H1 (cell line): ENCODE measurements around the gene TRIM38. TPM values are rescaled to one million over a fixed set of nuclear protein-coding genes. Genes with fewer than 3 reads are reported as not detected.

Source experiments
- CTCF ChIA-PET: fragments of 300-600 bp; sonication (Branson Sonifier 250); formaldehyde crosslinking; loops from one replicate; lab custom pipeline; 2021; ENCODE audit not compliant: partially characterized antibody; lab: Charles Lee
- POLR2A ChIA-PET: fragments of 300-600 bp; sonication (Branson Sonifier 250); formaldehyde crosslinking; loops from one replicate; lab custom pipeline; 2021; ENCODE audit warnings: inconsistent platforms; ENCODE audit not compliant: partially characterized antibody; lab: Charles Lee
- DNase-seq, 2 experiments: peaks; one replicate each; pipeline versions ENCODE4 v3.0.0 to v3.0.0-alpha.2; 2010 to 2022; ENCODE audit warnings: low spot score in 2 of 2, low read depth in 1 of 2, mixed read lengths in 1 of 2
- FAIRE-seq: peaks from 2 replicates; lab custom pipeline; 2011; peaks lifted over from hg19 to GRCh38; lab: Jason Lieb, UNC
- H2AFZ ChIP-seq: 2 replicates; pipeline ENCODE4 v1.8.1; 2012; ENCODE audit warnings: low read length, inconsistent platforms
- H2AK5ac ChIP-seq: 2 replicates; pipeline ENCODE4 v1.6.1; 2013; ENCODE audit warnings: low read depth, low read length
- H2BK120ac ChIP-seq: replicated peaks from 2 replicates; pipeline ENCODE3; 2013; ENCODE audit warnings: low read depth, low read length, inconsistent platforms
- H2BK12ac ChIP-seq: 2 replicates; pipeline ENCODE4 v1.6.1; 2013; ENCODE audit warnings: low read depth, low read length
- H2BK15ac ChIP-seq: 2 replicates; pipeline ENCODE4 v1.6.1; 2013; ENCODE audit warnings: low read length
- H2BK20ac ChIP-seq: 2 replicates; pipeline ENCODE4 v1.6.1; 2013; ENCODE audit warnings: low read length
- H2BK5ac ChIP-seq: 2 replicates; pipeline ENCODE4 v1.6.1; 2013; ENCODE audit warnings: low read depth, low read length
- H3K14ac ChIP-seq: 2 replicates; pipeline ENCODE4 v1.6.1; 2013; ENCODE audit warnings: inconsistent platforms; ENCODE audit not compliant: insufficient read length
- H3K18ac ChIP-seq: 2 replicates; pipeline ENCODE4 v1.6.1; 2013; ENCODE audit warnings: low read length; ENCODE audit errors: extremely low read depth
- H3K23ac ChIP-seq: 2 replicates; pipeline ENCODE4 v1.6.1; 2013; ENCODE audit warnings: inconsistent platforms; ENCODE audit not compliant: insufficient read length
- H3K23me2 ChIP-seq: 2 replicates; pipeline ENCODE4 v1.6.1; 2013; ENCODE audit warnings: low read depth, low read length
- H3K27ac ChIP-seq: 2 replicates; pipeline ENCODE4 v1.6.1; 2011; ENCODE audit warnings: low read depth, low read length, inconsistent platforms
- H3K27me3 ChIP-seq, 4 experiments: replicated peaks in 1 of 4; 1 replicate in 1 of 4; 2 replicates in 3 of 4; pipeline versions ENCODE4 v1.6.1 to v1.8.1; 2011 to 2013; ENCODE audit warnings: low read length in 3 of 4, mild to moderate bottlenecking in 3 of 4, inconsistent platforms in 2 of 4, mixed read lengths in 2 of 4, moderate library complexity in 1 of 4; ENCODE audit not compliant: control insufficient read depth in 3 of 4, insufficient read depth in 3 of 4; ENCODE audit errors: extremely low read depth in 1 of 4
- H3K36me3 ChIP-seq, 4 experiments: 2 replicates each; pipeline versions ENCODE4 v1.6.1 to v1.8.1; 2011 to 2013; ENCODE audit warnings: mild to moderate bottlenecking in 4 of 4, low read length in 3 of 4, moderate library complexity in 2 of 4, control low read depth in 1 of 4, inconsistent platforms in 1 of 4; ENCODE audit not compliant: insufficient read depth in 4 of 4, control insufficient read depth in 2 of 4
- H3K4ac ChIP-seq: replicated peaks from 2 replicates; pipeline ENCODE3; 2013; ENCODE audit warnings: low read length, low read depth, mixed read lengths, inconsistent platforms; ENCODE audit not compliant: insufficient read length
- H3K4me1 ChIP-seq, 4 experiments: replicated peaks in 1 of 4; 1 replicate in 1 of 4; 2 replicates in 3 of 4; pipeline versions ENCODE4 v1.6.1 to v1.8.1; 2011 to 2013; ENCODE audit warnings: low read length in 3 of 4, inconsistent platforms in 2 of 4, mixed read lengths in 1 of 4; ENCODE audit not compliant: insufficient read depth in 4 of 4, control insufficient read depth in 3 of 4
- H3K4me2 ChIP-seq, 2 experiments: 2 replicates each; pipeline versions ENCODE4 v1.6.1 to v1.8.1; 2011 to 2013; ENCODE audit warnings: low read depth in 2 of 2, low read length in 2 of 2, control low read depth in 1 of 2, inconsistent platforms in 1 of 2, mild to moderate bottlenecking in 1 of 2; ENCODE audit not compliant: insufficient read depth in 1 of 2
- H3K4me3 ChIP-seq, 4 experiments: fragments of 200-600, 300-600 bp in 1 of 4; sonication (generic), shearing (Covaris generic), sonication (Bioruptor Twin) in 1 of 4; 2 replicates each; pipeline versions ENCODE4 v1.5.1 to v1.8.1; 2011 to 2016; ENCODE audit warnings: low read length in 4 of 4, low read depth in 3 of 4, control low read depth in 2 of 4, inconsistent platforms in 2 of 4, mild to moderate bottlenecking in 2 of 4, mixed read lengths in 1 of 4, moderate library complexity in 1 of 4; ENCODE audit not compliant: insufficient read depth in 2 of 4; ENCODE audit errors: extremely low read depth in 1 of 4
- H3K56ac ChIP-seq: replicated peaks from 2 replicates; pipeline ENCODE3; 2013; ENCODE audit warnings: low read depth, mild to moderate bottlenecking, mixed read lengths, low read length, inconsistent platforms; ENCODE audit not compliant: insufficient read length
- H3K79me1 ChIP-seq: 2 replicates; pipeline ENCODE4 v1.6.1; 2013; ENCODE audit warnings: low read depth, low read length, control low read depth
- H3K79me2 ChIP-seq, 2 experiments: 2 replicates each; pipeline versions ENCODE4 v1.6.1 to v1.8.1; 2012 to 2013; ENCODE audit warnings: low read length in 2 of 2, mild to moderate bottlenecking in 2 of 2, inconsistent platforms in 1 of 2; ENCODE audit not compliant: insufficient read depth in 2 of 2, control insufficient read depth in 1 of 2
- H3K9ac ChIP-seq, 4 experiments: replicated peaks in 1 of 4; 1 replicate in 1 of 4; 2 replicates in 3 of 4; pipeline versions ENCODE4 v1.6.1 to v1.8.1; 2011 to 2013; ENCODE audit warnings: low read depth in 3 of 4, low read length in 3 of 4, control low read depth in 2 of 4, mild to moderate bottlenecking in 2 of 4, moderate library complexity in 2 of 4, inconsistent platforms in 1 of 4; ENCODE audit errors: extremely low read depth in 1 of 4
- H3K9me3 ChIP-seq, 2 experiments: 2 replicates each; pipeline versions ENCODE4 v1.6.1 to v1.8.1; 2012 to 2013; ENCODE audit warnings: mild to moderate bottlenecking in 2 of 2, moderate library complexity in 2 of 2, control low read depth in 1 of 2, inconsistent platforms in 1 of 2, low read depth in 1 of 2, low read length in 1 of 2, mixed read lengths in 1 of 2; ENCODE audit not compliant: insufficient read depth in 2 of 2
- H4K20me1 ChIP-seq, 2 experiments: replicated peaks in 1 of 2; 2 replicates each; pipeline versions ENCODE3 to v1.8.1; 2011 to 2013; ENCODE audit warnings: inconsistent platforms in 2 of 2, low read length in 2 of 2, mild to moderate bottlenecking in 1 of 2; ENCODE audit not compliant: insufficient read depth in 2 of 2, control insufficient read depth in 1 of 2
- H4K5ac ChIP-seq: 2 replicates; pipeline ENCODE4 v1.6.1; 2013; ENCODE audit warnings: low read length, low read depth, mixed read lengths, inconsistent platforms; ENCODE audit not compliant: insufficient read length
- H4K8ac ChIP-seq: 2 replicates; pipeline ENCODE4 v1.8.0; 2013; ENCODE audit warnings: mild to moderate bottlenecking, moderate library complexity, low read length, inconsistent platforms; ENCODE audit not compliant: insufficient read depth; ENCODE audit errors: extremely low read depth
- H4K91ac ChIP-seq: replicated peaks from 2 replicates; pipeline ENCODE3; 2013; ENCODE audit warnings: low read length, mixed read lengths, inconsistent platforms; ENCODE audit not compliant: insufficient read length
- ASH2L ChIP-seq: fragments of 200-600, 300-600 bp; sonication (generic); IDR thresholded peaks from one replicate; pipeline ENCODE4 v1.7.1; 2017; ENCODE audit warnings: low read length
- BACH1 ChIP-seq: IDR thresholded peaks from 2 replicates; pipeline ENCODE4 v1.6.1; 2012; ENCODE audit warnings: low read length, improper control_type of control experiment
- EGR1 ChIP-seq: IDR thresholded peaks from 2 replicates; pipeline ENCODE4 v1.6.1; 2011; ENCODE audit warnings: low read depth, low read length, borderline replicate concordance
- GTF2F1 ChIP-seq: IDR thresholded peaks from 2 replicates; pipeline ENCODE4 v1.6.1; 2012; ENCODE audit warnings: low read depth, low read length, improper control_type of control experiment, borderline replicate concordance
- JUND ChIP-seq: IDR thresholded peaks from 2 replicates; pipeline ENCODE4 v1.6.1; 2011; ENCODE audit warnings: mild to moderate bottlenecking, improper control_type of control experiment, low read length
- MAFK ChIP-seq: IDR thresholded peaks from 2 replicates; pipeline ENCODE4 v1.6.1; 2012; ENCODE audit warnings: low read depth, mild to moderate bottlenecking, improper control_type of control experiment, low read length
- POLR2AphosphoS5 ChIP-seq: IDR thresholded peaks from 2 replicates; pipeline ENCODE4 v1.6.1; 2011; ENCODE audit warnings: low read depth, low read length
- RNF2 ChIP-seq: fragments of 200-900, 300-1000 bp; sonication (generic); IDR thresholded peaks from 2 replicates; pipeline ENCODE4 v1.7.1; 2016; ENCODE audit warnings: borderline replicate concordance, low read depth, mild to moderate bottlenecking, antibody characterized with exemption, low read length; ENCODE audit not compliant: poor library complexity, severe bottlenecking; ENCODE audit errors: missing control alignments
- SP4 ChIP-seq: IDR thresholded peaks from 2 replicates; pipeline ENCODE4 v1.6.1; 2012; ENCODE audit warnings: low read length, inconsistent platforms
- WGBS, 2 experiments: shearing (Covaris generic) in 1 of 2; methylation state at CpG; one replicate each; pipeline versions ENCODE4 v1.1.6 to v1.1.7; 2013 to 2015; ENCODE audit warnings: low lambda C conversion rate in 2 of 2, mixed read lengths in 2 of 2, inconsistent platforms in 1 of 2, low coverage in 1 of 2, missing lambda C conversion rate in 1 of 2; ENCODE audit not compliant: insufficient replicate concordance in 2 of 2, insufficient coverage in 1 of 2, insufficient read length in 1 of 2; ENCODE audit errors: extremely low coverage in 1 of 2, missing lambda C conversion rate in 1 of 2; 5-methylcytosine and 5-hydroxymethylcytosine counted together
- polyA plus RNA-seq, 7 experiments: library from polyadenylated mRNA; depleted of rRNA in 3 of 7; stranded (reverse) in 5 of 7; unstranded in 2 of 7; fragments of >200 nt in 5 of 7; fragments of 200-250 nt in 2 of 7; gene quantifications; 1 replicate in 5 of 7; 2 replicates in 1 of 7; 4 replicates in 1 of 7; pipeline versions ENCODE4 v1.2.1 to v1.2.3, GENCODE V29; 2011 to 2013; ENCODE audit warnings: missing spikeins in 2 of 7, mixed read lengths in 2 of 7
- total RNA-seq: library from RNA; stranded (reverse); fragmentation: NEBNext Ultra II Directional; extraction: Animal tissue kit (Norgen Biotek cat#: 25700); gene quantifications from 2 replicates; pipeline ENCODE4 v1.2.1, GENCODE V29; 2021
- TF ChIP-seq, protein P1 (sequence below), 3 experiments: IDR thresholded peaks; 1 replicate in 2 of 3; 2 replicates in 1 of 3; pipeline versions ENCODE4 v1.5.1 to v1.6.1; 2011; ENCODE audit warnings: low read length in 3 of 3, mild to moderate bottlenecking in 3 of 3, inconsistent platforms in 2 of 3, low read depth in 1 of 3, moderate library complexity in 1 of 3; ENCODE audit not compliant: insufficient read depth in 1 of 3; ENCODE audit errors: control extremely low read depth in 1 of 3

TRIM38 gene
- total and polyA plus RNA-seq, 2 of the 8 experiments (the other 6 are each of a cell fraction or from before 2014, with no cell fraction given) = 0.43 to 0.56 TPM

DNA sequence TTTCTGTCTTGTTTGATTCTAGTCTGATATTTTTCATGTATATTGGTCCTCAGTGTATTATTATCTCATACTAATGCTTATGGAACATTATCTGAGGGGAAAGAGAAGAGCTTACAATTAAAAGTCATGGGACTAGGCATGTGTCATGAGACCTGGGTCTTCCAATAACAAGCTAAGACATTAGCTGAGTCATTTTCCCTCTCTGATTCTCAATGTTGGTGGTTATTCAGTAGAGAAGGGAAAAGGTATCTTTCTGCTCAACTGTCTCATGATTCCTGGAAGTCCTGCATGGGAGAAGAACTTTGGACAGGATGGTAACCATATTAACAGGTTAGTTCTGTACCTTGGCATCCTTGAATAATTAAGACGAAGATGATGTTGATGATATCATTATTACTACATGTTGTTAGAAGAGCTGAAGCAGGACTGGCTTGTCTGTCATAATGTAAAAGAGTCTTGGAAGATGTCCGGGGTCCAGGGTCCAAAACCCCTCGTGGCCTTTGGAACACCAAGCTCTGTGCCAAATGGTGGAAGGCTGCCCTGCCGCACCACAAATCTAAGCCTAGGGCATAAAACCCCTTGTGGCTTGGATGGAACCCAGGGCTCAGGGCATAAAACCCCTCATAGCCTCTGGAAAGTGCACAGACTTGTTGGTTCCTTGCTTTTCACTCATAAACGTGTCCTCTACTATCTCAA, 19.1 kb downstream of the TRIM38 start:
- no peak overlapping the region for H3K4ac ChIP-seq
- H3K4me1 ChIP-seq = no peaks in the 10 kb centered on the region; a peak in 1 of 7 replicates
- H3K27ac ChIP-seq = no peak overlapping the region
- no peak overlapping the region for H4K91ac ChIP-seq
- H3K14ac ChIP-seq = no peak overlapping the region
- no peaks in the 10 kb centered on the region for H3K36me3 ChIP-seq
- WGBS, 2 experiments = 92% methylated on average over 5 of the region's 5 CpGs; no CpG with 5 or more reads in 1 of the 2 experiments
- no peak overlapping the region for H3K4me2 ChIP-seq
- H3K9me3 ChIP-seq = no peaks in the 10 kb centered on the region
- FAIRE-seq (no peak), DNase-seq (no peak)
- H3K18ac ChIP-seq = no peak overlapping the region
- no peak overlapping the region for H2BK5ac ChIP-seq
- H2AK5ac ChIP-seq = no peak overlapping the region
- ChIA-PET POLR2A (interaction anchor here (1.0 to 1.2 kb wide), 2 partner anchors 10 to 39 kb away, joined by 3 to 4 read pairs; a partner anchor contains a TSS), CTCF (interaction anchor here (2.0 to 3.3 kb wide), 2 partner anchors 11 to 22 kb away, joined by 7 to 10 read pairs; no protein-coding TSS in a partner anchor)
- no peak overlapping the region for H2BK12ac ChIP-seq
- H3K4me3 ChIP-seq = no peak overlapping the region
- H3K79me2 ChIP-seq = no peaks in the 10 kb centered on the region
- no peak overlapping the region for H2BK20ac ChIP-seq
- H3K23me2 ChIP-seq = no peaks in the 10 kb centered on the region
- H3K56ac ChIP-seq = no peak overlapping the region
- no peaks in the 10 kb centered on the region for H3K79me1 ChIP-seq
- no peak overlapping the region for H3K23ac ChIP-seq
- no peak overlapping the region for H4K8ac ChIP-seq
- H4K5ac ChIP-seq = no peak overlapping the region
- H3K9ac ChIP-seq = no peak overlapping the region
- no peak overlapping the region for H2BK15ac ChIP-seq
- H2AFZ ChIP-seq = no peak overlapping the region
- no peak overlapping the region for H2BK120ac ChIP-seq
- H4K20me1 ChIP-seq = no peaks in the 10 kb centered on the region
- no peaks in the 10 kb centered on the region for H3K27me3 ChIP-seq
- TF ChIP-seq BACH1 (no peak), GTF2F1 (no peak), MAFK (no peak), ASH2L (no peak), JUND (no peak), SP4 (no peak), RNF2 (no peak), POLR2AphosphoS5 (no peak), EGR1 (no peak)
- TF ChIP-seq, protein P1, sequence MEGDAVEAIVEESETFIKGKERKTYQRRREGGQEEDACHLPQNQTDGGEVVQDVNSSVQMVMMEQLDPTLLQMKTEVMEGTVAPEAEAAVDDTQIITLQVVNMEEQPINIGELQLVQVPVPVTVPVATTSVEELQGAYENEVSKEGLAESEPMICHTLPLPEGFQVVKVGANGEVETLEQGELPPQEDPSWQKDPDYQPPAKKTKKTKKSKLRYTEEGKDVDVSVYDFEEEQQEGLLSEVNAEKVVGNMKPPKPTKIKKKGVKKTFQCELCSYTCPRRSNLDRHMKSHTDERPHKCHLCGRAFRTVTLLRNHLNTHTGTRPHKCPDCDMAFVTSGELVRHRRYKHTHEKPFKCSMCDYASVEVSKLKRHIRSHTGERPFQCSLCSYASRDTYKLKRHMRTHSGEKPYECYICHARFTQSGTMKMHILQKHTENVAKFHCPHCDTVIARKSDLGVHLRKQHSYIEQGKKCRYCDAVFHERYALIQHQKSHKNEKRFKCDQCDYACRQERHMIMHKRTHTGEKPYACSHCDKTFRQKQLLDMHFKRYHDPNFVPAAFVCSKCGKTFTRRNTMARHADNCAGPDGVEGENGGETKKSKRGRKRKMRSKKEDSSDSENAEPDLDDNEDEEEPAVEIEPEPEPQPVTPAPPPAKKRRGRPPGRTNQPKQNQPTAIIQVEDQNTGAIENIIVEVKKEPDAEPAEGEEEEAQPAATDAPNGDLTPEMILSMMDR (IDR thresholded peaks at IDR 0.05; ENCODE audit: control extremely low read depth in 1 of 3, insufficient read depth in 1 of 3, low read depth in 1 of 3, low read length in 3 of 3) = no peak
